ENCODE measurements around the gene APOO. TPM values are rescaled to one million over a fixed set of nuclear protein-coding genes. Genes with fewer than 3 reads are reported as not detected.
A peak's percentile ranks its signal among the peaks of the same experiment; 100 is the strongest.

APOO gene
- polyA plus RNA-seq, 1 donor (not counting 4 experiments of a cell fraction or from before 2014, with no cell fraction given) = 22.7 TPM

GRCh38 chrX:23786268-23786815 is 121.4 kb downstream of the APOO start:
- Histone ChIP-seq H3K27ac (ENCODE audit: control insufficient read depth, insufficient read depth, low read length) (no peak overlapping the region), H3K4me1 (ENCODE audit: control insufficient read depth, extremely low read depth, insufficient read depth, low read length) (peaks cover 10% of the 10 kb centered on the region), H3K79me2 (ENCODE audit: control insufficient read depth, insufficient read depth, low read length) (peaks cover 5% of the 10 kb centered on the region), H3K9ac (ENCODE audit: control insufficient read depth, extremely low read depth, insufficient read depth, low read length) (no peak overlapping the region), H4K20me1 (ENCODE audit: control insufficient read depth, extremely low read depth, insufficient read depth, low read length) (peaks cover 6% of the 10 kb centered on the region), H3K9me3 (ENCODE audit: control insufficient read depth, low read depth, low read length) (no peaks in the 10 kb centered on the region), H3K4me2 (ENCODE audit: control insufficient read depth, extremely low read depth, insufficient read depth, low read depth, low read length) (no peak overlapping the region), H3K27me3 (ENCODE audit: control insufficient read depth, extremely low read depth, insufficient read depth, low read length) (no peaks in the 10 kb centered on the region), H3K4me3 (ENCODE audit: control insufficient read depth in 2 of 3, extremely low read depth in 1 of 3, insufficient read depth in 2 of 3, low read depth in 1 of 3, low read length in 3 of 3) (no peak overlapping the region), H3K36me3 (ENCODE audit: control insufficient read depth in 2 of 2, extremely low read depth in 1 of 2, insufficient read depth in 2 of 2, low read length in 2 of 2) (peaks cover 2 to 17% of the 10 kb centered on the region in 2 experiments), H3K9me1 (ENCODE audit: control insufficient read depth, extremely low read depth, insufficient read depth, low read length) (no peaks in the 10 kb centered on the region), H2AFZ (ENCODE audit: control insufficient read depth, low read length) (no peak overlapping the region)
- DNase-seq (ENCODE audit: low read depth, low spot score) (no peak), FAIRE-seq (no peak)
- TF ChIP-seq EZH2 (IDR thresholded peaks at IDR 0.05; ENCODE audit: low read length) (no peak), CTCF (optimal IDR thresholded peaks at IDR 0.05 in 1 of 3, IDR thresholded peaks at IDR 0.05 in 1 of 3, conservative IDR thresholded peaks at IDR 0.05 in 1 of 3; ENCODE audit: extremely low read depth in 1 of 3, insufficient read depth in 2 of 3, low read length in 3 of 3) (no peak)
- dilution Hi-C loops (cut with MboI; ENCODE audit: extremely low pct_ligation_motif_present, low sequenced_read_pairs) = no loop called here

GRCh38 chrX:23785580-23785979 is 122.2 kb downstream of the APOO start:
- no peak overlapping the region for H3K27ac ChIP-seq (ENCODE audit: control insufficient read depth, insufficient read depth, low read length)
- peaks cover 6% of the 10 kb centered on the region for H4K20me1 ChIP-seq (ENCODE audit: control insufficient read depth, extremely low read depth, insufficient read depth, low read length)
- DNase-seq (ENCODE audit: low read depth, low spot score) = no peak
- dilution Hi-C loops (cut with MboI; ENCODE audit: extremely low pct_ligation_motif_present, low sequenced_read_pairs) = no loop called here
- H3K4me3 ChIP-seq (ENCODE audit: control insufficient read depth in 2 of 3, extremely low read depth in 1 of 3, insufficient read depth in 2 of 3, low read depth in 1 of 3, low read length in 3 of 3) = peak overlapping the region in 2 of 3 experiments; percentile 75 to 79
- TF ChIP-seq CTCF (optimal IDR thresholded peaks at IDR 0.05 in 1 of 3, IDR thresholded peaks at IDR 0.05 in 1 of 3, conservative IDR thresholded peaks at IDR 0.05 in 1 of 3; ENCODE audit: extremely low read depth in 1 of 3, insufficient read depth in 2 of 3, low read length in 3 of 3) (no peak), EZH2 (IDR thresholded peaks at IDR 0.05; ENCODE audit: low read length) (no peak)
- no peak overlapping the region for H2AFZ ChIP-seq (ENCODE audit: control insufficient read depth, low read length)
- no peak for FAIRE-seq
- peaks cover 16% of the 10 kb centered on the region for H3K4me1 ChIP-seq (ENCODE audit: control insufficient read depth, extremely low read depth, insufficient read depth, low read length)
- H3K9me1 ChIP-seq (ENCODE audit: control insufficient read depth, extremely low read depth, insufficient read depth, low read length) = no peaks in the 10 kb centered on the region
- H3K4me2 ChIP-seq (ENCODE audit: control insufficient read depth, extremely low read depth, insufficient read depth, low read depth, low read length) = peak overlapping the region; percentile 71
- H3K36me3 ChIP-seq (ENCODE audit: control insufficient read depth in 2 of 2, extremely low read depth in 1 of 2, insufficient read depth in 2 of 2, low read length in 2 of 2) = peaks cover 2 to 17% of the 10 kb centered on the region in 2 experiments
- no peaks in the 10 kb centered on the region for H3K27me3 ChIP-seq (ENCODE audit: control insufficient read depth, extremely low read depth, insufficient read depth, low read length)
- no peaks in the 10 kb centered on the region for H3K9me3 ChIP-seq (ENCODE audit: control insufficient read depth, low read depth, low read length)
- H3K9ac ChIP-seq (ENCODE audit: control insufficient read depth, extremely low read depth, insufficient read depth, low read length) = no peak overlapping the region
- H3K79me2 ChIP-seq (ENCODE audit: control insufficient read depth, insufficient read depth, low read length) = peaks cover 5% of the 10 kb centered on the region
